WERI-Rb-1 (cell line): ENCODE results near the gene OSBPL6.

ENCODE experiments used
- DNase-seq: peaks from one replicate; pipeline ENCODE4 v3.0.0-alpha.2; 2020
- H3K27ac ChIP-seq: fragments of 250-450 bp; sonication (Bioruptor Pico); 2 replicates; pipeline ENCODE4 v1.5.1; 2020; ENCODE audit warnings: mild to moderate bottlenecking, moderate library complexity
- H3K27me3 ChIP-seq: fragments of 250-450 bp; sonication (Bioruptor Pico); 2 replicates; pipeline ENCODE4 v1.5.1; 2021; ENCODE audit warnings: mild to moderate bottlenecking, low read depth, moderate library complexity; ENCODE audit not compliant: insufficient read depth, severe bottlenecking
- H3K36me3 ChIP-seq: fragments of 250-450 bp; sonication (Bioruptor Pico); 2 replicates; pipeline ENCODE4 v1.5.1; 2020; ENCODE audit warnings: mild to moderate bottlenecking, moderate library complexity
- H3K4me3 ChIP-seq: 2 replicates; pipeline ENCODE4 v1.5.1; 2011; ENCODE audit warnings: low read depth, mild to moderate bottlenecking, control low read depth, low read length
- H3K9me3 ChIP-seq: fragments of 250-450 bp; sonication (Bioruptor Pico); 2 replicates; pipeline ENCODE4 v1.5.1; 2021; ENCODE audit warnings: mild to moderate bottlenecking, moderate library complexity; ENCODE audit not compliant: severe bottlenecking
- CTCF ChIP-seq: IDR thresholded peaks from 2 replicates; pipeline ENCODE4 v1.5.1; 2011; ENCODE audit warnings: low read depth, mild to moderate bottlenecking, control low read depth, inconsistent platforms, low read length

The OSBPL6 gene

GRCh38 chr2:178449700-178450523 lies 255.6 kb downstream of the OSBPL6 start:
- DNase-seq: no peak
- TF ChIP-seq CTCF: no peak
- peaks cover 48% of the 10 kb centered on the region for H3K36me3 ChIP-seq
- no peaks in the 10 kb centered on the region for H3K27me3 ChIP-seq
- peak overlapping the region; percentile 92 for H3K4me3 ChIP-seq
- H3K9me3 ChIP-seq: no peaks in the 10 kb centered on the region
- H3K27ac ChIP-seq: peak overlapping the region; percentile 99

GRCh38 chr2:178450524-178450773 lies 256.1 kb downstream of the OSBPL6 start:
- Histone ChIP-seq H3K27me3 (no peaks in the 10 kb centered on the region), H3K27ac (peak overlapping the region; percentile 99), H3K4me3 (peak overlapping the region; percentile 92), H3K9me3 (no peaks in the 10 kb centered on the region), H3K36me3 (peaks cover 46% of the 10 kb centered on the region)
- DNase-seq: no peak
- no peak for TF ChIP-seq CTCF

- Histone ChIP-seq H3K4me3 (peak within 1 kb of the TSS; percentile 92), H3K9me3 (no peaks in the 10 kb centered on the region), H3K27me3 (no peaks in the 10 kb centered on the region), H3K36me3 (peaks cover 41% of the 10 kb centered on the region), H3K27ac (peak within 1 kb of the TSS; percentile 99)
- DNase-seq: peak; percentile 98
- TF ChIP-seq CTCF: no peak
Measured at GRCh38 chr2:178450774-178451525, 256.6 kb downstream of the OSBPL6 start, which contains the start of the genes PJVK and PRKRA. TSS of gene PJVK (plus strand) at chr2:178451378. CDS start at chr2:178453410, 2,032 bp downstream. TSS of gene PRKRA (minus strand) at chr2:178451175. CDS start at chr2:178451030, 145 bp downstream.

- DNase-seq: no peak
- peaks cover 29% of the 10 kb centered on the region for H3K36me3 ChIP-seq
- no peaks in the 10 kb centered on the region for H3K9me3 ChIP-seq
- H3K4me3 ChIP-seq: peak overlapping the region; percentile 73; the same call in 1 of the 2 replicates
- H3K27me3 ChIP-seq: no peaks in the 10 kb centered on the region
- H3K27ac ChIP-seq: peak overlapping the region; percentile 99
- TF ChIP-seq CTCF: no peak
Measured at GRCh38 chr2:178452334-178452733, 258.0 kb downstream of the OSBPL6 start.
